H1 (cell line): ENCODE measurements around the gene ARHGAP23. TPM values are rescaled to one million over a fixed set of nuclear protein-coding genes. Genes with fewer than 3 reads are reported as not detected.

Experiments
- BRCA1 ChIP-seq: IDR thresholded peaks from 2 replicates; pipeline ENCODE4 v1.6.1; 2012; ENCODE audit warnings: low read depth, low read length, improper control_type of control experiment
- CBX5 ChIP-seq: fragments of 300-800, 300-1000 bp; sonication (generic); IDR thresholded peaks from 2 replicates; pipeline ENCODE4 v1.7.1; 2016; ENCODE audit warnings: antibody characterized with exemption, low read length, low read depth
- CHD1 ChIP-seq: IDR thresholded peaks from 2 replicates; pipeline ENCODE4 v1.6.1; 2012; ENCODE audit warnings: low read depth, low read length, improper control_type of control experiment
- CHD2 ChIP-seq: IDR thresholded peaks from 2 replicates; pipeline ENCODE4 v1.6.1; 2012; ENCODE audit warnings: low read length, improper control_type of control experiment
- CREB1 ChIP-seq: IDR thresholded peaks from 2 replicates; pipeline ENCODE4 v1.6.1; 2012; ENCODE audit warnings: inconsistent platforms
- CTBP2 ChIP-seq: IDR thresholded peaks from 2 replicates; pipeline ENCODE4 v1.7.0; 2011; ENCODE audit warnings: borderline replicate concordance, mild to moderate bottlenecking, moderate library complexity, mixed read lengths, low read length; ENCODE audit not compliant: insufficient read depth, insufficient read length
- FOSL1 ChIP-seq: IDR thresholded peaks from 2 replicates; pipeline ENCODE4 v1.6.1; 2011; ENCODE audit warnings: mild to moderate bottlenecking, low read depth, low read length, moderate library complexity; ENCODE audit not compliant: insufficient read depth
- GTF2F1 ChIP-seq: IDR thresholded peaks from 2 replicates; pipeline ENCODE4 v1.6.1; 2012; ENCODE audit warnings: low read depth, low read length, improper control_type of control experiment, borderline replicate concordance
- JUND ChIP-seq: IDR thresholded peaks from 2 replicates; pipeline ENCODE4 v1.6.1; 2011; ENCODE audit warnings: mild to moderate bottlenecking, improper control_type of control experiment, low read length
- KDM1A ChIP-seq: fragments of 200-600, 300-600 bp; sonication (generic); IDR thresholded peaks from 2 replicates; pipeline ENCODE4 v1.7.1; 2016; ENCODE audit warnings: mild to moderate bottlenecking, low read length, borderline replicate concordance
- KDM5A ChIP-seq: fragments of 200-600 bp; IDR thresholded peaks from 2 replicates; pipeline ENCODE4 v1.7.1; 2012; ENCODE audit warnings: mild to moderate bottlenecking, low read length, inconsistent platforms, mixed read lengths
- MAX ChIP-seq: IDR thresholded peaks from 2 replicates; pipeline ENCODE4 v1.6.1; 2012; ENCODE audit warnings: inconsistent platforms
- PHF8 ChIP-seq: fragments of 200-600 bp; sonication (generic); conservative IDR thresholded peaks from 2 replicates; pipeline ENCODE4 v1.7.1; 2012; ENCODE audit warnings: low read depth, mild to moderate bottlenecking, inconsistent platforms, low read length, moderate library complexity
- POLR2A ChIP-seq, 2 experiments: IDR thresholded peaks; 1 replicate in 1 of 2; 2 replicates in 1 of 2; pipeline ENCODE4 v1.6.1; 2011; ENCODE audit warnings: low read depth in 2 of 2, low read length in 2 of 2, mild to moderate bottlenecking in 2 of 2; ENCODE audit errors: control extremely low read depth in 1 of 2
- RAD21 ChIP-seq, 2 experiments: IDR thresholded peaks in 1 of 2; conservative IDR thresholded peaks in 1 of 2; 2 replicates each; pipeline ENCODE4 v1.6.1; 2011; ENCODE audit warnings: low read depth in 2 of 2, low read length in 2 of 2, improper control_type of control experiment in 1 of 2, inconsistent platforms in 1 of 2, mild to moderate bottlenecking in 1 of 2, moderate library complexity in 1 of 2
- RXRA ChIP-seq: IDR thresholded peaks from 2 replicates; pipeline ENCODE4 v1.6.1; 2011; ENCODE audit warnings: low read depth, mild to moderate bottlenecking, low read length, moderate library complexity; ENCODE audit not compliant: insufficient read depth
- SAP30 ChIP-seq: fragments of 300-600 bp; sonication (generic); IDR thresholded peaks from 2 replicates; pipeline ENCODE4 v1.7.1; 2012; ENCODE audit warnings: low read length, moderate library complexity, mild to moderate bottlenecking, inconsistent platforms; ENCODE audit not compliant: insufficient read depth, insufficient replicate concordance
- SIN3A ChIP-seq, 2 experiments: IDR thresholded peaks in 1 of 2; conservative IDR thresholded peaks in 1 of 2; 2 replicates each; pipeline ENCODE4 v1.6.1; 2011 to 2012; ENCODE audit warnings: low read length in 2 of 2, improper control_type of control experiment in 1 of 2, low read depth in 1 of 2, mild to moderate bottlenecking in 1 of 2
- SP1 ChIP-seq: IDR thresholded peaks from 2 replicates; pipeline ENCODE4 v1.6.1; 2011; ENCODE audit warnings: low read depth, low read length
- SP2 ChIP-seq: IDR thresholded peaks from 2 replicates; pipeline ENCODE4 v1.6.1; 2012; ENCODE audit warnings: mild to moderate bottlenecking, low read length, inconsistent platforms
- TBP ChIP-seq: IDR thresholded peaks from 2 replicates; pipeline ENCODE4 v1.6.1; 2011; ENCODE audit warnings: low read depth, low read length, improper control_type of control experiment
- TEAD4 ChIP-seq: IDR thresholded peaks from 2 replicates; pipeline ENCODE4 v1.6.1; 2012; ENCODE audit warnings: low read depth, low read length, inconsistent platforms, mixed read lengths
- YY1 ChIP-seq: IDR thresholded peaks from 2 replicates; pipeline ENCODE4 v1.6.1; 2011; ENCODE audit warnings: low read depth, mild to moderate bottlenecking, low read length
- polyA plus RNA-seq, 7 experiments: library from polyadenylated mRNA; depleted of rRNA in 3 of 7; stranded (reverse) in 5 of 7; unstranded in 2 of 7; fragments of >200 nt in 5 of 7; fragments of 200-250 nt in 2 of 7; gene quantifications; 1 replicate in 5 of 7; 2 replicates in 1 of 7; 4 replicates in 1 of 7; pipeline versions ENCODE4 v1.2.1 to v1.2.3, GENCODE V29; 2011 to 2013; ENCODE audit warnings: missing spikeins in 2 of 7, mixed read lengths in 2 of 7
- total RNA-seq: library from RNA; stranded (reverse); fragmentation: NEBNext Ultra II Directional; extraction: Animal tissue kit (Norgen Biotek cat#: 25700); gene quantifications from 2 replicates; pipeline ENCODE4 v1.2.1, GENCODE V29; 2021

ARHGAP23 gene
- total and polyA plus RNA-seq, 2 of the 8 experiments (the other 6 are each of a cell fraction or from before 2014, with no cell fraction given): 16.3 to 107 TPM

DNA sequence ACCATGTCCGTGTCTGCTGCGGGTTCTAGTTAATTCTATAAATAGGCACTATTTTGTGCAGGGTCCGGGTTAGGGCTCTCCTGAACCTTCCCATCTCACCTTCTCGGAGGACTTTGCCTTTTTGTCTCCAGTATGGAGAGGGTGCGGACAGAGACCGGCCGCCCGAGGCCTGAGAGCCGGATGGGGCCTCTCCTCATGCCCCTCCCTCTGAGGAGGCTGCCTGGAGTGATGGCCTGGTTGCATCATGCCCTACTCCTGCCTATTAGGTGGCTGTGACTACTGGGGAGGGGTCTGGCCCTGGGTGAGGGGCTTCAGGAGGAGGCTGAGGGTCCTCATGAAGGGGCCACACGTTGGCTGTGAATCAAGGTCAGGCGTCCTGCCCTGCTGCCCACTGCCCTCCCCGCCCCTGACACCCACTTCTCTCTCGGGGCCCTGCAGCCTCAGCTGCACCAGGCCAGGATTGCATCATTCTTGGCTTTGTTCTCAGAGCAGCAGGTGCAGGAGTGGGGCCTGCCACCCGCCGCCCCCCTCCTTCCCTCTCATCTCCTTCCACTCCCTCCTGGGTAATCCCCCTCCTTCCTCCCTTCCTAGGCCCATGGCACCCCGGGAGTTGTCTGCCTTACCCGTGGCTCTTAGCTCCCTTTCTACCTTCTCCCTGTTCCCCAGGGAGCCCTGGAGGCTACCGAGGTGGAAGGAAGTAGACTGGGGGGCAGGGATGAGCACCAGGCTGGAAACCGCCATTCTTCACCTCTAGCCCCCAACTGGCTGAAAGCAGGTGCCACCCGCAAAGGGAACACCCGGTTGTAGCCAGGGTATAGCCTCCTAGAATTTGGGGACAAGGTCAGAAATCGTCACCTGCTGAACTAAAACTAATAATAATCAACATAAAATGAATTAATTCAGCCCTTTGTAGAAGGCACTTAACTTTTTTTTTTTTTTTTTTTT is 12.7 kb upstream of the ARHGAP23 start (continued):
- TF ChIP-seq RXRA (no peak), CBX5 (no peak), CHD1 (no peak), JUND (peak; percentile 91), SP1 (no peak), PHF8 (no peak), SIN3A (conservative IDR thresholded peaks at IDR 0.05 in 1 of 2, IDR thresholded peaks at IDR 0.05 in 1 of 2; ENCODE audit: low read depth in 1 of 2, low read length in 2 of 2) (0 out of 4 replicates have a peak, but pooled peaks of 1 of the 2 experiments have one; percentile 22), KDM5A (no peak), YY1 (no peak; the same call in 1 of the 2 replicates), POLR2A (IDR thresholded peaks at IDR 0.05; ENCODE audit: control extremely low read depth in 1 of 2, low read depth in 2 of 2, low read length in 2 of 2) (peak in 1 of 2 experiments; percentile 74; a peak in 2 of 3 replicates), TEAD4 (no peak), SP2 (no peak), CHD2 (no peak), CTBP2 (no peak), MAX (peak; percentile 71), TBP (peak; percentile 41), CREB1 (no peak), GTF2F1 (no peak), RAD21 (IDR thresholded peaks at IDR 0.05 in 1 of 2, conservative IDR thresholded peaks at IDR 0.05 in 1 of 2; ENCODE audit: low read depth in 2 of 2, low read length in 2 of 2) (no peak), BRCA1 (no peak), FOSL1 (no peak), KDM1A (no peak), SAP30 (no peak)
